GM21825 (cell line): ENCODE data around the gene TMTC1.

ENCODE experiments used
- ATAC-seq: cut with Tn5 transposase; IDR thresholded peaks from one replicate; pipeline ENCODE4 v1.9.1; 2021; ENCODE audit warnings: mild to moderate bottlenecking, moderate library complexity; ENCODE audit not compliant: unreplicated experiment

Gene TMTC1

DNA sequence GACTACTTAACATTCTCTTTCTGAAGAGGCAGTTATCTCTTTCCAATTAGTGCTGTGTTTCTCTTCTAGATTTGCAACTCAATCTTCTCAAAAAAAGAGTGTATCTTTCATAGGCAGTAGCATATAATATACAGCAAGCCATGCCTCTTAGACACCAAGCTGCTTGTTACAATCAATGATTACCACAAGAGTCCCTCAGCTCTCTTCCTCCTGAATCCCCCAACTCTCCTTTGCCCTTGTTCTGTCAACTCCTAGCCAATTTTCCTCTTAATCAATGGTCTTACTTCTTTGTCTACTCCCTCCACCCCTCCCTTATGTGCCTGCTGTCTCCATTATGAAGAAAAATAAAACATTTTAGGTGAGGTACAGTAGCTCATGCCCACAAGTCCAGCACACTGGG, 2.6 kb downstream of the TMTC1 start:
- ATAC-seq: no peak

DNA sequence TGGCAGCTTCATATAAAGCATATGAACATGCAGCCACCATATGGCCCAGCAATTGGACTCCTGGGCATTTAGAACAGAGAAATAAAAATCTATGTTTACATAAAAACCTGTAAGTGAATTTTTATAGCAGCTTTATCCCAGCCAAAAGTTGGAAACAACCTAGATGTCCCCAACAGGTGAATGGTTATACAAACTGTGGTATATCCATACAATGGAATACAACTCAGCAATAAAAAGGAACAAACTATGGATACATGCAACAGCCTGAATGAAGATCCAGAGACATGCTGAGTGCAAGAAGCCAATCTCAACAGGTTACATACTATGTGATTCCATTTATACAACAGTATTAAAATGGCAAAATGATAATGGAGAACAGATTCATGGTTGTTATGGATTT, 3.7 kb downstream of the TMTC1 start:
- ATAC-seq: no peak

DNA sequence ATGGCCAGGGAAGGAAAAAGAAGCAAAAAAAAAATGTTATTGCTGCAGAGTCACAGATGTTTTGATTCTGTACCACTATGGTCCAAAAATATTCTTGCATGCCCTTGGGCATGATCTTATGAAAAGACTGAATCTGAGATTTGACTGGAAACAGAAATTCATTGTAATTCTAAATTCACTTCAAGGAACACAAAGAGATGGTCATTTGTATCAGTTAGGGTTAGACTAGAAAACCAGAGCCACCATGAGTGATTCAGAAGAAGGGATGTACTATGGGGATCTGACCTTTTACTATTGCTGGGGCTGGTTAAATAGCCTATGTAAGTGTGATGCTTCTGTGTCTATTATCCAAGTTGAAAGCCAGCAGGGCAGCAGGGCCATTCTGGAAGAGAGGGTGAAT, 5.2 kb downstream of the TMTC1 start:
- no peak for ATAC-seq

DNA sequence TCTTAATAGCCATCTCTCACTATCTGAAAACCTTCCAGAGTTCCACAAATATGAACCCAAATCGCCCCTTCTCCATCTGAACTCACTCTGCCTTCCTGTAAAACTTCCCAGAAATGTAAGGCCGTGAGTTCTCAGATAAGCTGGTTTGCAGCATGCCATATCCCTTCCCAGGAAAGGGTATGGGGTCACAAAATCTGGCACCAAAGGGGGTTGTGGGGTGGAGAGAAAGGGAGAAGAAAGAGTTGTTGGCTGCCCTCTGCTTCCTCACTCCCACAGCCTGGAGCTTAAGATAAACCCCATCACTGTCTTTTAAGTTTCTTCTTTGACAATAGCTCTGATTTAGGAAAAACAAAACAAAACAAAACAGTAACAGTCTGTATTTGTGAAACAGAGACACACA, 10.7 kb downstream of the TMTC1 start:
- ATAC-seq: no peak

- ATAC-seq: no peak
These were observed 12.0 kb downstream of the TMTC1 start for GRCh38 chr12:29771786-29772185.

- no peak for ATAC-seq
These were observed 12.6 kb downstream of the TMTC1 start for GRCh38 chr12:29771165-29771564.

GRCh38 chr12:29769162-29769858, 14.4 kb downstream of the TMTC1 start:
- no peak for ATAC-seq

GRCh38 chr12:29768372-29768771, 15.4 kb downstream of the TMTC1 start:
- no peak for ATAC-seq

- ATAC-seq: no peak
These were observed 20.4 kb downstream of the TMTC1 start for GRCh38 chr12:29763301-29763683.

DNA sequence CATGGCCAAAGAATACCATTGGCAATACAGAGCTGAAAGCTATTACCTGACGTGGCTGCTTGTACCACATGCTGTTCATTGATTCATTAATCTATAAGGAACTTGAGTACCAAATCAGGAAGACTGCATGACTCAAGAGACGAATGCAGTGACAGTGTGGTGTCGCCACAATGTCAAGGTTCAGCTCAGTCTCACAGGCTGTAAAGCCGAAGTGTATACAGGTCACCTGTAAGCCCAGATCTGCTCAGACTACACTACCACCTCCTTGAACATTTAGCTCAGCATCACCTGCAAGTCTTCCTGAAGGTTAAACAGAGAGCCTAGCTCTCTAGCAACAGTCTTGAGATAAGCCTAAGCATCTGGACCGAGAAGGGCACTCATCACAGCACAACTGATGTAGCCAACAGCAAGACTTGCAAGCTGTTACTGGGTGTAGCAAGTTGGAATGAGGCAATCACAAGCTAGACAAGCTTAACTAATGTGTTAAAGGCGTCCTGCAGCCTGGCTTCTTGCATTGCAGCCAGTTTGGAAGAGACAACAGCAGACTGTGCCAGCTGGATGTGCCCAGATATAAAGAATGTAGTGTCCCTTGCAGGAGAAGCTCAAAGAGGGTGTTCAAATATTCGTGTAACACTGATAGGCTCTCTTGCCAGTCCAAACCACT, 21.0 kb downstream of the TMTC1 start:
- ATAC-seq: no peak

GRCh38 chr12:29759950-29760349, 23.8 kb downstream of the TMTC1 start:
- no peak for ATAC-seq

DNA sequence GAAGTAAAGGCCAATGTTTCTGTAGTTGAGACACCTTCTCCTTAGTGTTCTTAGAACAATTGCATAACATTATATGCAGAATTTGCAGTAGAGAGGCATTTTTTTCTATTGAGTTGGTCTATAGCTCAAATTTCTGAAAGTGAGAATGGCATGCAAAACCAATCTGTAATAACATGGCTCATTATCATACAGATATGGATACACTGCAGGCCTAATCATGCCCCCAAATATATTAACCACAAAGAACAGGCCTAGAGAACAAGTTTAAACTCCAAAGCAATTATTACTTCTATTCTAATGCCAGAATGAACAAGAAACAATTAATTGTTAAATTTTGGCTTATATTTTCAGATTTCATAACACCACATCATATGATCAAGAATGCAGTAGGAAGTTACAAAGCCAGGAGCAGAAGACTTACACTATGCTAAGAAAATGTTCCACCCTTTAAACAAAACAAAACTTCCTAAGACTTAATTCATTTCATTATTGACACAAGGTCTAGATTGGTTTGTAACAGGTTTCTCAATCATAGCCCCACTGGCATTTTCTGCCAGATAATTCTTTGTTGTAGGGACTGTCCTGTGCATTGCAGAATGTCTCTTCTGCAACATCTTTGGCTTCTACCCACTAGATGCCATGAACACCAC, 26.9 kb downstream of the TMTC1 start:
- no peak for ATAC-seq

- ATAC-seq: no peak
These were observed 29.2 kb downstream of the TMTC1 start for GRCh38 chr12:29754235-29755189.

- ATAC-seq: no peak
These were observed 31.6 kb downstream of the TMTC1 start for GRCh38 chr12:29752121-29752520.

GRCh38 chr12:29751676-29752075, 32.1 kb downstream of the TMTC1 start:
- ATAC-seq: no peak

- no peak for ATAC-seq
These were observed 32.9 kb downstream of the TMTC1 start for GRCh38 chr12:29750928-29751220.

GRCh38 chr12:29750131-29750927, 33.4 kb downstream of the TMTC1 start:
- ATAC-seq: peak; percentile 74

- no peak for ATAC-seq
These were observed 39.4 kb downstream of the TMTC1 start for GRCh38 chr12:29744365-29744764.

DNA sequence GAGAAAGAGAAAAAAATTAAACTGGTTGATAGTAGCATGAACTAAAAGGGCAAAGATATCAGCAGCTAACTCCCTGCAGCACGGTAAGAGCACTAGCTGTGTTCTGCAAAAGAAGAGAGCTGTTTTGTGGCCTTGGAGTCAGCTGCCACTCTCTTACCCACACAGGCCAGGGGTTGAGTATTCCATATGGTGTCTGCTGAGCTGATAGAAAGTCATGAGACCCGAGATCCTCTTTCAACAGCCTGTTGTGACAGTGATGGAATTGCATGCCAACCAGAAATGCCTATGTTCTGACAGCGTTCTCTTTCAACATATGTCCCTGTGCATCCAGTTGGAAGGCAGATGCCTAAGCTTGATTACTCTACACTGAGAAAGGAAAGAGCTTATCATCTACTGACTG, 39.9 kb downstream of the TMTC1 start:
- ATAC-seq: no peak

- ATAC-seq: no peak
These were observed 40.7 kb downstream of the TMTC1 start for GRCh38 chr12:29743077-29743476.

GRCh38 chr12:29742646-29743045, 41.1 kb downstream of the TMTC1 start:
- no peak for ATAC-seq
